T-helper 9 cell (primary cell): ENCODE data around the gene SLC35F6.
"Not testable (repeated sequence)": the region's sequence is repeated elsewhere in the genome, so short reads cannot be mapped to it uniquely, and the experiment has no call there.

Experiments
- DNase-seq: peaks from one replicate; pipeline ENCODE4 v3.0.0-alpha.2; 2020

The SLC35F6 gene

DNA sequence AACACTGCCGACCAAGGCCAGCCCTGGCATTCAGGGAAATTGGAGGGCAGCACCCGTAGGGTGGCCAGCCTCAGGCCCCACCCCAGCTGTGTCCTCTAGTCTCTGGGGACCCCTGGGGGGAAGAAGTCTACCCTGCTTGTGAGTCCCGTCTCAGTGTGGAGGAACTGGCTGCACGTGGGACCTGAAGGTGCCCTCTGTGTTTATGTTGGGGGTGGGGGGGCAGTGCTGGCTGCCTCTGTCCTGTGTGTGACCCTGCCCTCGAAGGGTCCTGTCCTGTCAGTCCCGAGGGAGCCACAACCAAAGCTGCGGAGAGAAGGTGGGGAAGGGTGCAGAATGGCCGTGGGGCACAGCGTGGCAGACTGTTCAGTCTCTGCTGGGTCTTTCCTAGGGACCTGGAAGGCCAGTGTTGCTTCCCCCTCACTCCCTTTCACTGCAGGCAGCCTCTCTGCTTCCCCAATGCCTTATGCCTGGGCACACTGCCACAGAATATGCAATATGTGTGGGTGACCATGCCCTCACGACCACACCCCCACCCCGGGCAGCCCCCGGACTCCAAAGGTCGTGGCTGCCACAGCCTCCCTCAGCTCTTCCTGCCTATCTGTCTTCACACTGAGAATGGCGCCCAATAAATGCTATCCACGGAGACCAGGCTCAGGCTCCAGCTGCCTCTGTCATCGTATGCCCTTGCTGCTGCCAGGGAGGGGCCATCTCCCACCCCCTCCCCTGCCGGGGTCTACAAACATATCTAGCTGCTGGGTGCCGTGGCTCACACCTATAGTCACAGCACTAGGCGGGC lies 33.3 kb upstream of the SLC35F6 start:
- no peak for DNase-seq

- no peak for DNase-seq
These were observed 32.4 kb upstream of the SLC35F6 start for GRCh38 chr2:26731714-26732113.

GRCh38 chr2:26732446-26732845 lies 31.6 kb upstream of the SLC35F6 start:
- DNase-seq = no peak

DNA sequence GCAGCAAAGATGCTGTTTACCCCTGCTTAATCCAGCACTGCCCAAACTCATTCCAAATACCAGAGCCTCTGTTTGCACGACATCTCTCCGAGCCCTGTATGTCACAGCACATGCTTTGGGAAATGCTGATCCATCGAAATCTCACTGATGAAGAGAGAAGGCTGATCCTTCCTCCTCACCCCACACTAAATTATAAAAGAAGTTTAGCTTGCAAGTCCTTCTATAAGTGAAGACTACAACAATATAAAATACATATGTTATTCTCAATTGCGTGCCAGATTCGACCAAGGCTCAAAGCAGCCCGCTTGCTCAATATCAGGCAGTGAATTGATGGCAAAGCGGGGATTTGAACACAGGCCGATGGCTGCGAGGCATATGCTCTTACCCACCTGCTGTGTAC lies 30.7 kb upstream of the SLC35F6 start:
- no peak for DNase-seq

- DNase-seq = no peak
These were observed 29.0 kb upstream of the SLC35F6 start for GRCh38 chr2:26735097-26735496.

DNA sequence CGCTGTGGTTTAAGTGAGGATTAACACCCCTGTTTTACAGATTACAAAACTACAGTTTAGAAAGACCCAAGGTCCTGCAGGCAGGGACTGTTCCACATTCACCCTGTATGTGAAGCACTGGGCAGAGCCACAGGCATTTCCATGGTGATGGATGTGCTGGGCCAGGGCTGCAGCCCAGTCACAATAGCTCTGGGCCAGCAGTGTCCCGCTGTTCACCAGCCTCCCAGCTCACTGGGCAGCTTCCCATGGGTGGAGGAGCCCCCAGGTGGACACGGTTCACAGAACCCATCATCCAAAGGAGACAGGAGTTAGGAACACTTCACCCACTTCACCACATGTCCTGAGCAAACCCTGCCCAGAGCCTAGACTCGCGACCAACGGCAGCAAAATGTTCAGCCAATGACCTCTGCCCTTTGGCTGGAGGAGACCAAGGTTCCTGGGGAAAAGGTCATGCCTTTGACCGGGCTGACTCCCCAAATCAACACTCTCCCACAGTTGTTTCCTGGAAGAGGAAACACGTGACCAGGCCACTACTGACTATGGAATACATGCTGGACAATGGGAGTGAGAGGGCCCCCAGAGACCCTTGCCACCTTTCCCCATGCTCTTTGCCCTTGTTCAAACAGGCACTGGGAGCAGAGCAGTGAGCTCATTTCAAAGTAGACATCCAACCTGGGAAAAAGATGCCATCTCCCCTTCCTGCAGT lies 28.0 kb upstream of the SLC35F6 start:
- DNase-seq = no peak

DNA sequence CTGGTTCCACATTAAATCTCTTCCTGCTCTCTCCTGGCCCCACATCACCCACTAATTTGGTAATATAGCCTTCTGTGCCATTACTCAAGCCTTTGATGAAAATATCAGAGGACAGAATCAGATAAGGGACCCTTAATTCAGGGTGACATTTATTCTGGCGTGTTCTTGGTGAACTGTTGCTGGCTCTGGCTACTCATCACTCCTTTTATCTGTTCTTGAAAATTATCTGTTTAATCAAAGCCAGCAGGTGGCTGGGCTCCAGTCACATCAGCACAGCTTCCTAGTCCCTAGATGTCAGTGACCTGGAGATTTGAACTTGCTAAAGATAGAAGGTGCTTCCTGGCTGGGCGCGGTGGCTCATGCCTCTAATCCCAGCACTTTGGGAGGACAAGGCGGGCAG lies 26.9 kb upstream of the SLC35F6 start:
- no peak for DNase-seq

GRCh38 chr2:26738481-26738880 lies 25.6 kb upstream of the SLC35F6 start:
- no peak for DNase-seq

- DNase-seq = no peak
These were observed 24.6 kb upstream of the SLC35F6 start for GRCh38 chr2:26739514-26739913.

- no peak for DNase-seq
These were observed 23.7 kb upstream of the SLC35F6 start for GRCh38 chr2:26740346-26740745.

DNA sequence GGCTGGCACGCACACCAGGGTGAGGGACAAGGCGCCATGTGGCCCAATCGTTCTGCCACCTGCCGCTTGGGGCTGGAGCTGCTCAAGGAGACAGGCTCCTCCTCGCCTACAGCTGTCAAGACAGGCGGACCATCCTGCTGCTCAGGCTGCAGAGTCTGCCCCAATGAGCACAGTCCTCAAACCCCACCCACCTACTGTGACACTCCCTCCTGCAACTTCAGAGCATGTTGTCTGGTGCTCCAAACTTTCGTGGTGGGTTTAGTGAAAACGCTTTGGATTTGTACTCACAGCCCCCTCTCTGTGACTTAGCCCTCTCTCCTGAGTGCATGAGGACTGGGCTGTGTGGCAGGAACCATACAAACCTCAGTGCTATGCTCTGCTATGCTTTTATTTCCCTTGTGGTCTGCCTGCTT lies 23.2 kb upstream of the SLC35F6 start:
- no peak for DNase-seq

DNA sequence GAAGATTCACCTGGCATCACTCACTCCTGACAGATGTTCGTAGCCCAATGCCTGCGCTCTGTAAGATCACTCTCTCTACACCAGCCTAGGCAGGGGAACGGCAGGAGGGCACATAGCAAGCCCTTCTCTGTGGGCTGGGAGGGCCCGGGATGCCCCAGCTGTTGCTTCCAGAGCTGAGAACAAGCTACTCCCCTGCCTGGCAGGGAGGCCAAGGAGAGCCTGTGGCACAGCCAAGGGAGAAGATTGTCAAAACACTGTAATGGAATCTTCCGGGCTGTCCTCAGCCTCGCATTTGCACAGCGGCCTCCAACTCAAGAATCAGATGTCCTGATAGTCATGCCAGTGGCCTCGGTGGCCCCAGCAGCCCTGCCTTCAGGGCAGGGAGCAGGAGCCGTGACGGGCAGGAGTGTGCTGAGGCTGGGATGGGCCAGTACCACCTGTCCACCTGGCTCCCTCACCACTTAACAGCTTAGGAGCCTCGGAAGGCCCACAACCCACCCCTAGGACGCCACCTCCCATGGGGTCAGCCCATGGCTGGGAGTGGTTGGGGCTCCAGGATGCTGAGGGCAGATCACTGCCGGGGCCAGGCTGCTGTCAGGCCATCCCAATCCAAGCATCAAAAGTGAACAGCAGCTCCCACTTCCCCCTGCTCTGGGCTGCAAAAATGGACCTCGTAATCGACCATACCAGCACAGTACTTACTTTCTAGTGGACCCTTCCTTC lies 21.9 kb upstream of the SLC35F6 start:
- no peak for DNase-seq

DNA sequence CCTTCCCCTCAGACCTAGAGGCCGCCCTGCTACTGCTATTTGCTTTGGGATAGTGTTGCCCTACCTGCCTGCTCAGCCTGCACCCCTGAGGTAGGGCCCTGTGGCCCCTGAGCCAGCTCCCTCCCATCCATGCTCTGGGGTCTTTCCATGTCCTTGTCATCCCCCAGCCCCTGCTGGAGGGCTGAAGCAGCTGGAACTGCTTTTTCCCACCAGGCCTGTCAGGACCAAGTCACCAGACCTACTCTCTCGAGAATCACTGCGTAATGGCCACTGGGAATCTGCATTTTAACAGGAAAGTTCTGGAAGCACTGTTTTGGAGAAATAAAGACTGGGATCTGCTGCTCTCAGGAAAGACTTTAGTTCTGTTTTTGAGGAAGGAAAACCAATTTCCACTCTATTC lies 20.2 kb upstream of the SLC35F6 start:
- no peak for DNase-seq

- no peak for DNase-seq
These were observed 19.1 kb upstream of the SLC35F6 start for GRCh38 chr2:26744953-26745352.

GRCh38 chr2:26745609-26746327 lies 18.3 kb upstream of the SLC35F6 start:
- DNase-seq = peak; percentile 75

DNA sequence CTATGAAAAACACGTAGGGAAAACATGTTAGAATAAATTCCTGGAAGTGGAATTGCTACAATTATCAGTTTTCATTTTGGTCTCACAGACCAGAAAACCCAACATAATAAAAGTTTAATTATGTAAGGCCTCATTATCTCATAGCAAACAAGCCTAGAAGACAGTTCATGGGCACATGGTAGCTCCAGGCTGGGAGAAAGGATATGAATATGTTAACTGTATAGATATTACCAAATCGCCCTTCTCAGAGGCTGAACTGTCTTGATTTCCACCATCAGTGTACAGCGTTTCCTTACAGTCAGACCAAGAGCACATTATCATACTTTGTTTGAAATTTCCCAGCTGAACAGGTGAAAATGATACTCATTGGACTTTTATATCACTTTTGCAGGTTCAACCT lies 17.1 kb upstream of the SLC35F6 start:
- no peak for DNase-seq

- not testable (repeated sequence) for DNase-seq
These were observed 14.2 kb upstream of the SLC35F6 start for GRCh38 chr2:26749787-26750420.

DNA sequence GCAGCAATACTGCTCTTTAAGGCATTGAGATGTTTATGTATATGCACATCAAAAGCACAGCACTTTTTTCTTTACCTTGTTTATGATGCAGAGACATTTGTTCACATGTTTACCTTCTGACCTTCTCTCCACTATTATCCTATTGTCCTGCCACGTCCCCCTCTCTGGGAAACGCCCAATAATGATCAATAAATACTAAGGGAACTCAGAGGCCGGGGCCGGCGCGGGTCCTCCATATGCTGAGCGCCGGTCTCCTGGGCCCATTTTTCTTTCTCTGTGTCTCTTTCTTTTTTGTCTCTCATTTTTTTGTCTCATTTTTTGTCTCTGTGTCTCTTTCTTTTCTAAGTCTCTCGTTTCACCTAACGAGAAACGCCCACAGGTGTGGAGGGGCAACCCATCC lies 13.6 kb upstream of the SLC35F6 start:
- not testable (repeated sequence) for DNase-seq

DNA sequence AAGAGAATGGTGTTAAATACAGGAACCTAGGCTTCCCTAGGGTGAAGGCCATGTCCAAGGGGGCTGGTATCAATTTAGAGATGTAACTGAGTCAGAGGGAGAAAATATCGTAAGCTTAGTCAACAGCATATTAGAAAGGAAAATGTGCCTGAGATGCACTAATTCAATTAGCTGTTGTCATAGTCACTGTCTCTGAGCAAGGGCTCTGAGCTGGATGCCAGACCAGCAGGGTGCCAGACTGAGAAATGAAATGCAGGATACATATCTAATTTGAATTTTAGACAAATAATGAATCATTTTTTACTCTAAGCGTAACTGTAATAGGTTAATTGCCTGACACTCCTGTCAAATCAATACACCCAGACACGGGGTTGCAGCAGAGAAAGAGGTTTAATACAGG lies 11.4 kb upstream of the SLC35F6 start:
- DNase-seq = no peak

DNA sequence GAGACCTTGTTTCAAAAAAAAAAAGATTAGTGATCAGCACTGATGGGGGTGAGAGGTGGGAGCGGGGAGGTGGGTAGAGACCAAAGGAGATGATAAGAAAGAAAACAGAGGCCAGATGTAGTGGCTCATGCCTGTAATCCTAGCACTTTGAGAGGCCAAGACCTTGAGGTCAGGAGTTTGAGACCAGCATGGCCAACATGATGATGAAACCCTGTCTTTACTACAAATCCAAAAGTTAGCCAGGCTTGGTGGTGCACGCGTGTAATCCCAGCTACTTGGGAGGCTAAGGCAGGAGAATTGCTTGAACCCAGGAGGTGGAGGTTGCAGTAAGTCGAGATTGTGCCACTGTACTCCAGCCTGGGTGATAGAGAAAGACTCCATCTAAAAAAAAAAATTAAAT lies 9.5 kb upstream of the SLC35F6 start:
- DNase-seq = no peak

DNA sequence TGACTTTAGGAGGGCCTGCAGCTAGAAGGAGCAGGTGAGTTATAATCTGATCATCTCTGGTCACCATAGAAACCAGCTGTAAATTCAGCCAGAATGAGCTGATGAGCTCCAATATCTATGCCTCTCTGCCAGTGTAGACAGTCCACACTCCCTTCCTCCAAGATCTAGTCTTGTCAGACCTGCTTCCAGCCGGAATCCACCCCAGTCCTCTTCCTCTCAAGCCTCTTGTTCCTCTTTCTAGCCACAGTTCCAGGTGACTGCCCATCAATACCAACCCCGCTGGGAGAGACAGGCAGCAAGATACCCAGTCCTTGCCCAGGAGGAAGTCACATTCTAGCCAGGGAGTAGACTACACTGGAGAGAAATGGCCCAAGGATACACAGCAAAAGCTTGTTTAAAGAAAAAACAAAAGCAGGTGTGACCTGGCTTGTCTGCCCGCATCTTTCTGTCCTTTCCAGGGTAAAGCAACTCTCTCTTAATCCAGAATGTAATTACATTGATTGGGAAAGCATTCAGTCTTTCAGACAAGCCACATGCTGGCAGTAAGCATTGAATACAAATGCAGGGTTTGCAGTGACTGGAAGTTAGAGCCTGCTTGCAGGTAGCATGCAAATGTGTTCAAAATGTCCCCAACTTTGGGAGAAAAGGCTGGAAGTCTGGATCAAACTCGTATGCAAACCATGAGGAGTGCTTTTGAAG lies 9.0 kb upstream of the SLC35F6 start:
- no peak for DNase-seq

DNA sequence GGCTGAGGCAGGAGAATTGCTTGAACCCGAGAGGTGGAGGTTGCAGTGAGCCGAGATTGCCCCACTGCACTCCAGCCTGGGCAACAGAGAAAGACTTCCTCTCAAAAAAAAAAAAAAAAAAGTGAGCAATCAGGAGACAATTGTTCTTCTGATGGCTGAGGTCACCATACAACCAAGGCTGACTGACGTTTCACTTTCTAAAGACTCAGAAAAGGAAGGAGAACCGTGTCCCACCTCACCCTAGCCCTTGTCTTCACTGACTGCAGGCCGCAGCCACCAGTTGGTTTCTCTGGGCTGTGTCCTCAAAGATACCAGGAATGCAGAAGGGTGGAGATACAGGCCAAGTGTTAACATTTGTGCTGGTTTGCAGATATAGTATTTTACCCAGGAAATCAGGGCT lies 7.7 kb upstream of the SLC35F6 start:
- no peak for DNase-seq
